ENCODE results near the gene LINC01488.

DNA sequence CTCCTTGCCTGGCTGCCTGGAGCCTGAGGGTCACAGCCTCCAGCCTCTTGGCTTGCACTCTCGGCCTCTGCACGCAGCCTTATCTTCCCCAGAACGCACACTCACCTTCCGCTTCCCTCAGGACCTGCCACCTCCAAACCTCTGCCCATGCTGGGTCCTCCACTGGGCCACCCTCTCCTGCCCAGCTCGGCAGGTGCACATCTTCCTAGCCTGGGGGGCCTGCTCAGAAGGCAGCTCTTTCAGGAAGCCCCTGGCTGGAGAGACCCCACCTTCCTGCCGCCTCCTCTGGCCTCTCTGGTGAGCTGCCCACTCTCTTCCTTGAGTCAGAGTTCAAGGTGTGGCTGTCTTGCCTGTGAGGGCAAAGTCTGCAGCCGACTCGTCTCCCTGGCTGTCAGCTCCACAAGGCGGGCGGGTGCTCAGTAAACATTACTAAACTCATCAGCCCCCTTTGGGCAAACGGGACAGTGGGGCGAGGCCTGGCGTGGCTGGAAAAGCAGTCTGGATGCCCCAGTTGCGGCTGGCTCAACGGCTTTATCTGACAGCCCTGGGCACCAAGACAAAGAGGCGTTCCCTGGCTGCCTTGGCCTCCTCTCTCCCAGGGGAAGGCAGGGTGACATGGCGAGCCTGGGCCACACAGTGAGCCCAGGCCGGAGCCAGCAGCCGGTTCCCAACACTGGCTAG, 1.7 kb upstream of the LINC01488 start:
- TF ChIP-seq POLR2A (IDR thresholded peaks at IDR 0.05; ENCODE audit: low read depth, low read length) (no peak), SKIL (IDR thresholded peaks at IDR 0.05; ENCODE audit: low read depth, poor library complexity, severe bottlenecking) (no peak), RUNX3 (IDR thresholded peaks at IDR 0.05; ENCODE audit: low read length) (no peak), FOS (IDR thresholded peaks at IDR 0.05; ENCODE audit: borderline replicate concordance, extremely low read depth, insufficient read length) (no peak)
- TF ChIP-seq, protein P1, sequence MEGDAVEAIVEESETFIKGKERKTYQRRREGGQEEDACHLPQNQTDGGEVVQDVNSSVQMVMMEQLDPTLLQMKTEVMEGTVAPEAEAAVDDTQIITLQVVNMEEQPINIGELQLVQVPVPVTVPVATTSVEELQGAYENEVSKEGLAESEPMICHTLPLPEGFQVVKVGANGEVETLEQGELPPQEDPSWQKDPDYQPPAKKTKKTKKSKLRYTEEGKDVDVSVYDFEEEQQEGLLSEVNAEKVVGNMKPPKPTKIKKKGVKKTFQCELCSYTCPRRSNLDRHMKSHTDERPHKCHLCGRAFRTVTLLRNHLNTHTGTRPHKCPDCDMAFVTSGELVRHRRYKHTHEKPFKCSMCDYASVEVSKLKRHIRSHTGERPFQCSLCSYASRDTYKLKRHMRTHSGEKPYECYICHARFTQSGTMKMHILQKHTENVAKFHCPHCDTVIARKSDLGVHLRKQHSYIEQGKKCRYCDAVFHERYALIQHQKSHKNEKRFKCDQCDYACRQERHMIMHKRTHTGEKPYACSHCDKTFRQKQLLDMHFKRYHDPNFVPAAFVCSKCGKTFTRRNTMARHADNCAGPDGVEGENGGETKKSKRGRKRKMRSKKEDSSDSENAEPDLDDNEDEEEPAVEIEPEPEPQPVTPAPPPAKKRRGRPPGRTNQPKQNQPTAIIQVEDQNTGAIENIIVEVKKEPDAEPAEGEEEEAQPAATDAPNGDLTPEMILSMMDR (IDR thresholded peaks at IDR 0.05 in 2 of 3, conservative IDR thresholded peaks at IDR 0.05 in 1 of 3; ENCODE audit: control insufficient read depth in 2 of 3, extremely low read depth in 1 of 3, insufficient read depth in 1 of 3, low read depth in 3 of 3, low read length in 3 of 3) = no peak
